ENCODE results near the gene CEP131. TPM values are rescaled to one million over a fixed set of nuclear protein-coding genes. Genes with fewer than 3 reads are reported as not detected.

CEP131 gene
- total RNA-seq, 1 donor from 2014 or later = 8.5 TPM

GRCh38 chr17:81223762-81224130 lies 981 bp upstream of the CEP131 start:
- no peak for DNase-seq

DNA sequence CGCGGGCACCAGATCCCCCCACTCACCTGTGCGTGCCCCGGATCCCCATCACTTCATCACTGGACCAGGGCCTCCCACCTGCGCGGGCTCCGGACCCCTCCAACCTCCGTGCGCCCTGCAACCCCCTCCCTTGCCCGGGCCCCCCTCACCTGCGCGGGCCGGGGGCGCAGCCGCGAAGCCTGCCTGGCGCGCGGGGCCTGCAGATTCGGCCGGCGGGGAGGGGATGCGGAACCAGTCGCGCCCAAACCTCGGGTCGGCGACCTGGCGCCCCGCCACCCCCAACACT lies 202 bp downstream of the CEP131 start:
- DNase-seq = no peak

DNA sequence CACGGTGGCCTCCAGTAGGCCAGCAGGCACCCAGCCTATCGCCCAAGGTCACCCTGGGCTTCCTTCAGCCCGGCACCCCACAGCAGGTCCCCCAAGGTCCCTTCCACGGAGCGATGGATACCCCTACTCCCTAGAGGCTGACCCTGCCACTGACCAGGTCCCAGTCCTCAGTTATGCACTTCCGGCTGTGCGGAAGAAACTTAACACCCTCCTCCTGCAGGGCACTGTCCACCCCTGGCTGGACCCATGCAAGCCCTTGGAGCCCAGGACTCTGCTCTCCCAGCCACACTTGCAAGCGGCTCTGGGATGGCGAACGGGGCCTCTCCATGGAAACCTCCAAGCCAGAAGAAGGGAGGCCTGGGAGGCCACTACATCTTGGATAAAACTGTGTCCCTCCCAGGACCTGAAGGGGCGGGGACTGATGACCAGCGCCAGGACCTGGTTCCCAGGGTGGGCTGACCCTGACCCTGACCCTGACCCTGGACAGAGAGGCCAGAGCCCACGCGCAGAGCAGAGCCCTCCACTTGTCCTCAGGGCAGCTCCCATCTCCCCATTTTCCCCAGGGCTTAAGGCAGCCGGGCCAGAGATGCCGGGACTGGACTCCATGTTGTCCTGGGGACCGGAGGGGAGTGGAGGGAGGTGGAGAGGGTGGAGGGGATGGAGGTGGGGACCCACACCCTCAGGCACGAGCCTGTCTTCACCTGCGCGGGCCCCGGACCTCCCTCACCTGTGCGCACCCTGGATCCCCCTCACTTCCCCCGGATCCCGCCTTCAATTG lies 734 bp downstream of the CEP131 start:
- no peak for DNase-seq

DNA sequence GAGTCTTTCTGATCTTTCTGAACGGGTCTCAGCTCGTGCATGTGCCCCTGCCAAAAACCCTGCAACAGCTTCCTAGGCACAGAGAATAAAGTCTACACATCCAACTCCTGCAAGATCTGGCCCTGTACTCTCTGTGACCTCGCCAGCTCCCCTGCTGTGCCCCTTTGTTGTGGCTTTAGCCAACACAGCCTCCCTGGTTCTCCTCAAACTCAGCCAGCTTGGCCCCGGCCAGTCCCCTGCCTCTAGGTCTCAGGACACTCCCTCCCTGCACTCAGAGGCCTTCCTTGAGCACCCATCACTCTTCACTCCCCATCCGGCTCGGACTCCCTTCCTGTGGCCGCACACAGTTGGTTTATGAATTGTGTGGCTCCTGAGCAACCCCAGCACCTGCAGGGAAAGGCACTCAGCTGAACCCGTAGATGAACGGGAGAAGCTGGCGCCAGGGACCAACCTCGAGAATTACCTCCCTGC lies 1.4 kb downstream of the CEP131 start:
- DNase-seq = no peak

DNA sequence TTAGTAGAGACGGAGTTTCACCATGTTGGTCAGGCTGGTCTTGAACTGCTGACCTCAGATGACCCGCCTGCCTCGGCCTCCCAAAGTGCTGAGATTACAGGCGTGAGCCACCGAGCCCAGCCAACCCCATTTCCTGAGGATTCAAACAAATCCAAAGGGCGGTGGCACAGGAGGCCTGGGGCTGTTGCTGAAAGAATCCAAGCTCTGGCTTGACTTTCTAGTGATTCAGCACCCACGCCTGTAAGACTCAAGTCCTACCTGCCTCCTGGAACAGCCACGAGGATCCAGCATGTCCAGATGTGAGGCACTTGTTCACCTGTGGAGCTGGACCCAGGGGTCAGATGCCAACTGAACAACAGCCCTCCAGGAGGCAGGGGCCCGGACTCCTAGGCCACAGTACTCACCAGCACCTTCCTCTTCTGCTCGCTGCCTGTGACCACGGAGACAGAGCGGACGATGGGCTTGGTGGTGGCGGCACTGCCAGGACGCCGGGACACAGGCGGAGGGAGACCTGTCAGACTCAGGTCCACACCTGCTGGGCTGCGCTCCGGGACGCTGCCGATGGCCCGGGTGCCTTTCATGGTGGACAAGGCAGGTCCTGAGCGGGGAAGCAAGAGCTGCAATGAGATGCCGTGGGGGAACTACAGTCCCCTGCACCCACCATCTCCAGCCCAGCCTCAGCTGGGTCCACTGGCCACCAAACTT lies 3.1 kb downstream of the CEP131 start:
- no peak for DNase-seq

- no peak for DNase-seq
Observed at GRCh38 chr17:81218991-81219390, 3.8 kb downstream of the CEP131 start.

DNA sequence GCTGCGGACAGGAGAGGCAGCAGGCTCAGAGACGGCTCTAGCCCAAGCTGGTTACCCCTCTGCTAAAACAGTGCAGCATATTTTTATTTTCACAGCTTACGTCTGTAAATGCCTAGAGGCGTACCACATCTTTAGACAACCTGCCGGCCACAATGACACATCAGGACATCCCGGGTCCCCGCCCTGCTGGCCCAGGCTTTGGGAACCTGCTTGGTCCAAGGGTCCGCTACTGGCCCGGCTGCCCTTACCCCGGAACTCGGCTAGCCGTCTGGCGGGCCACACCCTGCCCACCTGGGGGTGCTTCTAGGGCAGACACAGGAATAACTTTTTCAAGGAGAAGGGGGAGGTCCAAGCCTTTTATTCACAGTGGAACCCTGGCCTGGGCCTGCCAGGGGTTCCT lies 4.3 kb downstream of the CEP131 start:
- no peak for DNase-seq

- no peak for DNase-seq
Observed at GRCh38 chr17:81217491-81217890, 5.3 kb downstream of the CEP131 start.

DNA sequence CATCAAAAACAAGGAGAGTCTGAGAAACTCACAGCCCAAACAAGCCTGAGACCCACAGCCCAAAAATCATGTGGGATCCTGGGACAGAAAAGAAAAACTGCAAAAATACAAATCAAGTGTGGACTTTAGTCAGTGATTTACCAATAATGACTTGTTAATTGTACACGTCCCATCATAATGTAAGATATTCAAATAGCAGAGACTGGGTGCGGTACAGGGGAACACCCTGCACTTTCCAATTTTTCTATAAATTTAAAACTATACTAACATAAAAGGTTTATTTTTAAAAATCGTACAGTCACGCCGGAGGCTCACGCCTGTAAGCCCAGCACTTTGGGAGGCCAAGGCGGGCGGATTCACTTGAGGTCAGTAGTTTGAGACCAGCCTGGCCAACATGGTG lies 8.8 kb downstream of the CEP131 start:
- no peak for DNase-seq

GRCh38 chr17:81212365-81212764 lies 10.4 kb downstream of the CEP131 start:
- DNase-seq = no peak

DNA sequence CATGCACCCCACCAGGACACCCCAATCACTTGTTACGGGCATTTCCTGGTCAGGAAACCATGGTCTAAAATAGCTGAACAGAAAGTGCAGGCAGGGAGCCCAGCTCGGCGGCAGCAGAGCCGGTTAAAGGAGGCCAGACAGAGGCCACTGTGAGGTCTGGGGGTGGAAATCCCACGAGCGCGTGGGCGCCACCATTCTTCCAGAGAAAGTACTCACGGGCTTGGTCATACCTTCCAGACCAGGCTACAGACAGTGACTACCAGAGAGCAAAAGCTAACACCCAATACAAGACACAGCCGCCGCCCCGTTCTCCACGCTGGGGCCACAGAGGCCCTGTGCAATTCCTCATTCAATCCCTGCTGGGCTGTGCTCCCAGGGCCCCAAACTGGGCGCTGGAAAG lies 11.9 kb downstream of the CEP131 start:
- DNase-seq = no peak

DNA sequence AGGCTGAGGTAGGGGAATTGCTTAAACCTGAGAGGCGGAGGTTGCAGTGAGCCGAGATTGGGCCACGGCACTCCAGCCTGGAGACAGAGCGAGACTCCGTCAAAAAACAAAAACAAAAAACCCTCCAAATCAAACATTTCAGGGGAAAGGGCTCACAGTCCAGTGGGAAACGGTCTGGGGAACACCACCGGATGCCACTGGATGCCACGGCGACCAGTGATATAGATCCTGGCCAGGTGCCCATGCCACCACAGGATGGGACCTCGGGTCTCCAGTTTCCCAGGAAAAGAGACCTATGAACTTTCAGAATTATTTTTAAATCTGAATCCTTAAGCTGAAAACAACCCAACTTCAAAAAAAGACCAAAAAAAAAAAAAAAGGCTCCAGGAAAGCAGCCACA lies 12.3 kb downstream of the CEP131 start:
- no peak for DNase-seq

- no peak for DNase-seq
Observed at GRCh38 chr17:81209141-81209540, 13.6 kb downstream of the CEP131 start.

- no peak for DNase-seq
Observed at GRCh38 chr17:81208651-81209050, 14.1 kb downstream of the CEP131 start.

- no peak for DNase-seq
Observed at GRCh38 chr17:81207610-81208581, 14.9 kb downstream of the CEP131 start.

- no peak for DNase-seq
Observed at GRCh38 chr17:81206657-81207056, 16.1 kb downstream of the CEP131 start.

GRCh38 chr17:81206166-81206565 lies 16.6 kb downstream of the CEP131 start:
- no peak for DNase-seq

DNA sequence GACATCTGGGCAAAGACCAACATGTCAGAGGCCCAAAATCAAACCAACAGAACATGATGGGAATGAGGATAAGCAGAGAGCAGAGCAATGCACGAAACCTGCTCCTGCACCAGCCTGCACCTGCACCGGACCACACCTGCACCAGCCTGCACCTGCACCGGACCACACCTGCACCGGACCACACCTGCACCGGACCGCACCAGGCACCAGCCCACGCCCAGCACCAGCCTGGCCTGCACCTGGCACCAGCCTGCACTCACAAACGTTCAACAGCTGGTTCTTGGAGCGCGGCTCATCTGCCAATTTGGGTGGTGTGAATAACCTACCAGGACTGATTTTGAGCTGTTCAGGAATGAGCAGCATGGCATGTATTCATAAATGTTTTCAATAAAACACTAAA lies 18.2 kb downstream of the CEP131 start:
- no peak for DNase-seq

- no peak for DNase-seq
Observed at GRCh38 chr17:81203136-81203535, 19.6 kb downstream of the CEP131 start.

DNA sequence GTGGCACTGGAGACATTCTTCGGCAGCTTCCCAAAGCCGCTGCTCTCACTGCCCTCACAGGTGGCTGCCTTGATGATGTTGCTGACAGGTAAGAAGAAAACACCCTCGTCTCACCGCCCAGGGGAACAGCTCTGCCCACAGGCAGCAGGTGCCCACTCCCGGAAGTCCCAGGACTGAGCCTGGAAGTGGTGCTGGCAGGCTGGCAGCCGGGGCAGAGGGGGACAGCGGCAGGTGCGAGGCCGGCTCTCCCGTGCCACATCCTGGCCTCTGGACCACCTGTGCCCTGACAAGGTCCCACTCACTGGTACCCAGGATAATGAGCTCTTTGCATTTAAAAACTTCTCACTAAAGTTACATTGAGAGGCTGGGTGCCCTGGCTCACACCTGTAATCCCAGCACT lies 20.4 kb downstream of the CEP131 start:
- DNase-seq = no peak

DNA sequence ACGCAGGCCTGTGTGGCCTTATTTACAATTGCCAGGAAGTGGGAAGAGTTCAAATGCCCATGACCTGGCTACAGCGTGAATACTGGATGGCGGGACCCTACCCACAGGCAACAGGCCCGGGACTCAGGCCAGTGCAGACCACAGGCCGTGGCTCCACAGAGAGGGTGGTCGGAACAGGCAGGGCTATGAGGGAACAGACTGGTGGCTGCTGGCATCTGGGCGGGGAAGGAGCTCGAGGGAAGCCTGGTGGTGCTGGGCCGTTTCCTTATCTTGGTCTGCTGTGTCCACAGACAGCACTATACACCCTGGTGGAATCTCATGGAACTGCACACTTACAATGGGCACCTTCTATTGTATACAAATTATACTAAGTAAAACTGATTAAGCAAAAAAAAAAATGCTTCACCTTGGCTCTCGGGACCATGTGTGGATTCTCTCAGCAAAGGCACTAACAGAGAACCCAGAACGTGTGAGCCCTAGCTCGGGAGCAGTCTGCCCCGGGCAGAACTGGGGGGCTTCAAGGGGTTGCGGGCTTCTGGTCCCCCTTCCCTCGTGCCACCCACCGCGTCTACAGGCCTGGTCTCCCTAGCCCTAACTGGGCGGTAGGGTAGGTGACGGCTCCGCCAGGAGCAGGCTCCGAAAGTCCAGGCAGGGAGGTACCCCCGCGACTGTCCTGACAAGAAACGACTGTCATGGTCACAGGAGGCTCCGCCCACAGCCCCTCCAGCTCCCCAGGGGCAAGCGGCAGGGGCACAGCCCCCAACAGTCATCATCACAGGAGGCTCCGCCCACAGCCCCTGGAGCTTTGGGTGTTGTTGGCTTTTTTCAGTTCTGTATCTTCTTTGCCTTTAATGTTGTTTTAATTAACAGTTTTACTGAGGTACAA lies 21.8 kb downstream of the CEP131 start:
- DNase-seq = peak; percentile 13

DNA sequence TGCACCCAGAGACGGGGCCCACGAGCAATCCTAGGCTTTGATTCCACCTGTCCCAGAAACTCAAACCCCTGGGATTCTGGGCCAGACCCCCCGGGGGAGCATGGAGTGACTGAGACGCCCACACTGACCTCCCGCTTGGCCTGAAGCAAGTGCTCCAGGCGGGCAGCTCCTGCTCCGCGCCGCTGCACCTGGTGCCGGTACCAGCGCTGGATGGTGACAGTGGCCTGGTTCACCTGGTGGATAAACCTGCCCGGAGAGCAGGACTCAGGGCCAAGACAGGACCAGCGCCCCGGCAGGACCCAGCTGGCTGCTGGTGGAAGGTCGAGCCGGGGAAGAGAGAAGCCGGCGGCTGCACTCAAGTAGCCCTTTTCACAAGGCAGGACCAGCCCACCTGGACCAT lies 22.6 kb downstream of the CEP131 start:
- DNase-seq = no peak

Data from skin of body (tissue), 2 donors.